Activated CD4-positive, alpha-beta T cell treated with anti-CD3 and anti-CD28 coated beads, Interleukin-2, amount 10 ng/mL, durations not matched to agents 24 days and 14 days (primary cell): ENCODE measurements around the gene LSM11. TPM values are rescaled to one million over a fixed set of nuclear protein-coding genes. Genes with fewer than 3 reads are reported as not detected.

Experiments
- DNase-seq: peaks from one replicate; pipeline ENCODE4 v3.0.0; 2022
- H3K27ac Mint-ChIP-seq: one replicate; pipeline ENCODE4 v1.8.0; 2022; ENCODE audit warnings: mild to moderate bottlenecking, mixed read lengths
- H3K27me3 Mint-ChIP-seq: one replicate; pipeline ENCODE4 v1.8.0; 2022; ENCODE audit warnings: mixed read lengths
- H3K36me3 Mint-ChIP-seq: one replicate; pipeline ENCODE4 v1.8.0; 2022; ENCODE audit warnings: low read depth, mild to moderate bottlenecking, mixed read lengths
- H3K4me1 Mint-ChIP-seq: one replicate; pipeline ENCODE4 v1.8.0; 2021; ENCODE audit warnings: mixed read lengths
- H3K4me3 Mint-ChIP-seq: one replicate; pipeline ENCODE4 v1.8.0; 2022; ENCODE audit warnings: mild to moderate bottlenecking, moderate library complexity, mixed read lengths
- H3K9me3 Mint-ChIP-seq: one replicate; pipeline ENCODE4 v1.8.0; 2021; ENCODE audit warnings: mixed read lengths
- intact Hi-C: fragments of 100-400 bp; cut with micrococcal nuclease; formaldehyde crosslinking; loops from one replicate; pipeline ENCODE4 v1.15.1; 2023
- total RNA-seq: library from RNA; stranded (reverse); gene quantifications from 2 replicates; pipeline ENCODE4 v1.2.3, GENCODE V29; 2022

The LSM11 gene
- total RNA-seq, 1 donor from 2014 or later: 9.2 TPM

- Mint-ChIP-seq H3K4me3 (peak overlapping the region; percentile 98), H3K9me3 (no peaks in the 10 kb centered on the region), H3K27ac (peak overlapping the region; percentile 91), H3K36me3 (peaks cover 18% of the 10 kb centered on the region), H3K27me3 (no peaks in the 10 kb centered on the region), H3K4me1 (peaks cover 39% of the 10 kb centered on the region)
- peak; percentile 80 for DNase-seq
- intact Hi-C loops: loop anchor here (5.0 kb wide), 2 partner anchors 92 to 402 kb away; partner anchors contain the start of gene SOX30
Observed at GRCh38 chr5:157744051-157745011, 819 bp downstream of the LSM11 start.

GRCh38 chr5:157745041-157745456, 1.5 kb downstream of the LSM11 start:
- Mint-ChIP-seq H3K4me1 (peaks cover 40% of the 10 kb centered on the region), H3K36me3 (peaks cover 11% of the 10 kb centered on the region), H3K27me3 (no peaks in the 10 kb centered on the region), H3K27ac (no peak overlapping the region), H3K9me3 (no peaks in the 10 kb centered on the region), H3K4me3 (peak overlapping the region; percentile 98)
- DNase-seq: no peak
- intact Hi-C loops: no loop called here

- no peak overlapping the region for H3K4me3 Mint-ChIP-seq
- H3K9me3 Mint-ChIP-seq: no peaks in the 10 kb centered on the region
- peak overlapping the region; percentile 13 for H3K27ac Mint-ChIP-seq
- intact Hi-C loops: no loop called here
- H3K4me1 Mint-ChIP-seq: peaks cover 37% of the 10 kb centered on the region
- no peaks in the 10 kb centered on the region for H3K27me3 Mint-ChIP-seq
- no peak for DNase-seq
- H3K36me3 Mint-ChIP-seq: peaks cover 11% of the 10 kb centered on the region
Observed at GRCh38 chr5:157747173-157747740, 3.7 kb downstream of the LSM11 start.

GRCh38 chr5:157747766-157748700, 4.5 kb downstream of the LSM11 start:
- Mint-ChIP-seq H3K4me1 (peaks cover 34% of the 10 kb centered on the region), H3K27me3 (no peaks in the 10 kb centered on the region), H3K9me3 (no peaks in the 10 kb centered on the region), H3K27ac (peak overlapping the region; percentile 64), H3K36me3 (peaks cover 16% of the 10 kb centered on the region), H3K4me3 (no peak overlapping the region)
- intact Hi-C loops: no loop called here
- no peak for DNase-seq

- Mint-ChIP-seq H3K27ac (peak overlapping the region; percentile 8), H3K4me3 (no peak overlapping the region), H3K27me3 (no peaks in the 10 kb centered on the region), H3K9me3 (no peaks in the 10 kb centered on the region), H3K4me1 (peaks cover 31% of the 10 kb centered on the region), H3K36me3 (peaks cover 16% of the 10 kb centered on the region)
- no peak for DNase-seq
- intact Hi-C loops: no loop called here
Observed at GRCh38 chr5:157748760-157749461, 5.4 kb downstream of the LSM11 start.

- DNase-seq: no peak
- intact Hi-C loops: no loop called here
- Mint-ChIP-seq H3K36me3 (peaks cover 13% of the 10 kb centered on the region), H3K4me3 (no peak overlapping the region), H3K9me3 (no peaks in the 10 kb centered on the region), H3K4me1 (peaks cover 27% of the 10 kb centered on the region), H3K27me3 (no peaks in the 10 kb centered on the region), H3K27ac (no peak overlapping the region)
Observed at GRCh38 chr5:157749462-157749799, 5.9 kb downstream of the LSM11 start.

GRCh38 chr5:157750320-157750719, 6.8 kb downstream of the LSM11 start:
- no peak for DNase-seq
- Mint-ChIP-seq H3K4me1 (peaks cover 21% of the 10 kb centered on the region), H3K27ac (peak overlapping the region; percentile 34), H3K36me3 (peaks cover 16% of the 10 kb centered on the region), H3K4me3 (no peak overlapping the region), H3K9me3 (no peaks in the 10 kb centered on the region), H3K27me3 (no peaks in the 10 kb centered on the region)
- intact Hi-C loops: no loop called here

- no peak for DNase-seq
- Mint-ChIP-seq H3K36me3 (peaks cover 23% of the 10 kb centered on the region), H3K4me1 (peaks cover 3% of the 10 kb centered on the region), H3K27ac (no peak overlapping the region), H3K4me3 (no peak overlapping the region), H3K27me3 (no peaks in the 10 kb centered on the region), H3K9me3 (no peaks in the 10 kb centered on the region)
- intact Hi-C loops: no loop called here
Observed at GRCh38 chr5:157756122-157756521, 12.6 kb downstream of the LSM11 start.

GRCh38 chr5:157758706-157759105, 15.2 kb downstream of the LSM11 start:
- intact Hi-C loops: no loop called here
- DNase-seq: no peak
- Mint-ChIP-seq H3K4me1 (peaks cover 3% of the 10 kb centered on the region), H3K9me3 (no peaks in the 10 kb centered on the region), H3K27ac (no peak overlapping the region), H3K36me3 (peaks cover 19% of the 10 kb centered on the region), H3K27me3 (no peaks in the 10 kb centered on the region), H3K4me3 (no peak overlapping the region)

- H3K4me1 Mint-ChIP-seq: peaks cover 3% of the 10 kb centered on the region
- H3K27me3 Mint-ChIP-seq: peaks cover 4% of the 10 kb centered on the region
- intact Hi-C loops: loop anchor here (1.0 kb wide), 2 partner anchors 186 to 233 kb away; no protein-coding TSS in a partner anchor
- H3K4me3 Mint-ChIP-seq: no peak overlapping the region
- peaks cover 3% of the 10 kb centered on the region for H3K36me3 Mint-ChIP-seq
- DNase-seq: peak; percentile 76
- H3K9me3 Mint-ChIP-seq: no peaks in the 10 kb centered on the region
- no peak overlapping the region for H3K27ac Mint-ChIP-seq
Observed at GRCh38 chr5:157761690-157762621, 18.4 kb downstream of the LSM11 start.

- no peak for DNase-seq
- Mint-ChIP-seq H3K4me3 (no peak overlapping the region), H3K36me3 (peaks cover 3% of the 10 kb centered on the region), H3K27ac (no peak overlapping the region), H3K4me1 (no peaks in the 10 kb centered on the region), H3K27me3 (peaks cover 4% of the 10 kb centered on the region), H3K9me3 (no peaks in the 10 kb centered on the region)
- intact Hi-C loops: no loop called here
Observed at GRCh38 chr5:157764531-157764930, 21.0 kb downstream of the LSM11 start.

GRCh38 chr5:157766442-157766841, 22.9 kb downstream of the LSM11 start:
- Mint-ChIP-seq H3K27me3 (peaks cover 5% of the 10 kb centered on the region), H3K9me3 (no peaks in the 10 kb centered on the region), H3K36me3 (peaks cover 1% of the 10 kb centered on the region), H3K4me1 (no peaks in the 10 kb centered on the region), H3K27ac (no peak overlapping the region), H3K4me3 (no peak overlapping the region)
- no peak for DNase-seq
- intact Hi-C loops: no loop called here
